Stimulated activated CD8-positive, alpha-beta memory T cell treated with anti-CD3 and anti-CD28 coated beads, Interleukin-12 subunit alpha, Interleukin-12 subunit beta, amount 100 ng/mL, for 4 hours (primary cell): ENCODE results near the gene TNFSF8.

ENCODE experiments used
- DNase-seq: peaks from one replicate; pipeline ENCODE4 v3.0.0-alpha.2; 2020; ENCODE audit warnings: low read depth

TNFSF8 gene, protein sequence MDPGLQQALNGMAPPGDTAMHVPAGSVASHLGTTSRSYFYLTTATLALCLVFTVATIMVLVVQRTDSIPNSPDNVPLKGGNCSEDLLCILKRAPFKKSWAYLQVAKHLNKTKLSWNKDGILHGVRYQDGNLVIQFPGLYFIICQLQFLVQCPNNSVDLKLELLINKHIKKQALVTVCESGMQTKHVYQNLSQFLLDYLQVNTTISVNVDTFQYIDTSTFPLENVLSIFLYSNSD

DNA sequence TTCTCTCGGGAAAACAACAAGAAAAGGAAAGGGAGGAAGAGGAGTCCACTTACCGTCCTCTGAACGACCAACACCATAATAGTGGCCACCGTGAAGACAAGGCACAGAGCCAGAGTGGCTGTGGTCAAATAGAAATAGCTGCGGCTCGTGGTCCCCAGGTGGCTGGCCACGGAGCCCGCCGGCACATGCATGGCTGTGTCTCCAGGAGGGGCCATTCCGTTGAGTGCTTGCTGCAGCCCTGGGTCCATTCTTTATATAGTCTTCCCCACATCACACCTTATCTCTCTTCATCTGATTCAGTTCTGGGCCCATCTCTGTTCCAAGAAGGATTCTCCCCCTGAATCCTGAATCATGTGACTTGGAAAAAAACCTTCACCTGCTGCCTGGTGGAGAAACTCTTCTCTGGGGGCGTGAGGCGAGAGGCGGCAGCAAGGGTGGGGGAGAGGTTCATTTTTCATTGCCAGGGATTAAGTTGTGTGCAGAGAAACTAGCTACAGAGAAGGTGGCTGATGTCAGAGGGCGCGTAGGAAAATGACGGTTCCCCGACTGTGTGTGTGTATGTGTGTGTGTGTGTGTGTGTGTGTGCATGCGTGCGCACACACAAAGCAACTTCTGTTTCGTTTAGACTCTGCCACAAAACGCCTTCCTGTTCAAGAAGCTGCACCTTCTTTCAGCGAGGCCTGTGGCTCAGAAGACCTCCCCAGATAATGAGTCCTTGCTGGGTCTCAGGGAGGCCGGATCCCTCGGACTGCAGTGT is at the start of gene TNFSF8:
TSS of gene TNFSF8 (minus strand) at position 536 of the 757 bp plus-strand sequence. CDS start at position 248, 288 bp downstream.
- peak; percentile 60 for DNase-seq

DNA sequence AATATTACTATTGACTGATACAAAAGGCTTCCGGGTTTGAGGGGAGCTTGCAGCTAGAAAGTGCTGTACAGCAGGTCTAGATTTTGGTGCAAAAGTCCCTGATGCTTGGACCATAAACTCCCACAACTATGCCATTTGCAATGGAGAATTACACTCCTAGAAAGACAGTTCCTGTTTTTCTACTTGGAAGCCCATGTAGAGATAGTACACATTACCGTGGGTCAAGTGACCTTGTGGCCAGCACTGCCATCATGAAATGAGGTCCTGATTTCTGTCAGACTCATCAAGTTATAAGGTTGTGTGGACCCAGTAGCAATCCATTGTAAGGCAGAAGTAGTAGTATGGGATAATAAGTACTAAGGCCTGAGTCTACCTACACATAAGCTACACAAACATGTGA is 42.8 kb upstream of the TNFSF8 start:
- no peak for DNase-seq

DNA sequence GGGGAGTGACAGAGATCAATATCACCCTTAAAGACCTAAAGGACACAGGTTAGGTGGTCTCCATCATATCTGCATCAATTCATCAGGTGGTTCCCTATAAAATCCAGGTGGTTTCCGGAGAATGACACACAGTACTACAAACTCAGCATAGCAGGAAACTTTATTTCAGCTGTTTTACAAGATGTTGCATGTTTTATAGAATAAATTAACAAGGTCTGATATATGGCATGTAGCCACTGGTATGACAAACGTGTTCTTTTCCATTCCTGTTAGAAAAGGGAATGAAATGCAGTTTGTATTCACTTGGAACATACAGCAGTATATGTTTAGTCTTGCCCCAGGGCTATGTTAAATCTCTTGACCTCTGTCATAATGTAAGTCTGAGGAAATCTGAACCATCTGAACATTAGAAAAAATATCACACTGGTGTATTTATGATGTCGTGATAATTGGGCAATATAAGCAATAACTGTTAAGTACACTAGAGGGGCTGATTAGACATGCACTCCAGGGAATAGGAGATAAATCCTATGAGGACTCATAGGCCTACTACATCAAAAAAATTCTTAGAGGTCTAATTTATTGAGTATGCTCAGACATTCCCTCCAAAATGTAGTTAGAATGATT is 42.2 kb upstream of the TNFSF8 start:
- DNase-seq: no peak

DNA sequence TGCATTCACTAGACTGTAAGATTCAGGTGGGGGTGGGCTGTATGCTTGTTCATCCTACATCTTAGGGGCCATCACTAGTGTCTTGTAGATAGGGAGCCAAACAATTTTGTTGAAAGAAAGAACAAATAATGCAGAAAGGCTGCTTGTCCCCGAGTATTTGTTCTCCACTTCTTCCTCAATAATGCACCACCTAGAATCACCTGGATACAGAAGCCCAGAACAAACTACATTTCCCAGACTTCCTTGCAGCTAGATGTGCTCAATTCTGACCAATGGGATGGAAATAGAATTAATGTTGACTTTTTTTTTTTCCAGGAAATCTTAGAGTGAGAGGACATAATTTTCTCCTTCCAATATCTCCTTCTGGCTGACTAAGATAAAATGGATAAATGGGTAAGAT is 38.9 kb upstream of the TNFSF8 start:
- DNase-seq: no peak

DNA sequence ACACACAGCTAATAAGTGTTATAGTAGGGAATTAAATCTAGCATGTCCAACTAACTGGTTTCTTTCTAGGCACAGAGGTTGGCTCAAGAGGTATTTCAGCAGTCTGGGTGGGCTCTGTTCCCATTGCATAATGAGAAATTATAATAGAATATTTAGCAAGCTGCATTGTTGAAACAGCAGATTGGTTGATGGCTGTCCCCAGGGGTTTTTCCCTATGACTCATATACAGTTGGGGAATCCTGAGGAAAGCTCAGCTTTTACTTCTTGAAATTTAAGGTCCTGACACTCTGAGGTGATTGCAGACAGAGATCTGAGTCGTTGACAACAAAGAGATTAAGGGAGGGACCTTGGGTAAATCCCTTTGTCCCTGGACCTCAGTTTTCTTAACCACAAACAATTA is 38.3 kb upstream of the TNFSF8 start:
- no peak for DNase-seq

DNA sequence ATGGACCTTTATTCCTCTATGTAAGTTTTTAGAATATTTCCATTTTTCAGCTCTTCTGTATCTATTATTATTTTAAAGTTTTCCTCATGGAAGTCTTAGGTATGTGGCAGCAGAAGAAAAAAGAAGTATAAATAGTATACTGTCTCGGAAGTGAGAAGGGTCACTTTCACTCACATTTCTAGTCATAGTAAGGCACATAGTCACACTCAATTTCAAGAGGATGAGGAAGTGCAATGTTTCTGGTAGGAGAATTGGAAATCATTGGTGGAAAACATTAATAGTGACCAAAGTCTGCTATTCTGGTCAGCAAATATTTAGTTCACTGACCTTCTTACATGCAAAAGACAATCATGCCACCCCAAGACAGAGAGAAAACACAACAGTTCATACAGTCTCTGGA is 35.2 kb upstream of the TNFSF8 start:
- DNase-seq: no peak

DNA sequence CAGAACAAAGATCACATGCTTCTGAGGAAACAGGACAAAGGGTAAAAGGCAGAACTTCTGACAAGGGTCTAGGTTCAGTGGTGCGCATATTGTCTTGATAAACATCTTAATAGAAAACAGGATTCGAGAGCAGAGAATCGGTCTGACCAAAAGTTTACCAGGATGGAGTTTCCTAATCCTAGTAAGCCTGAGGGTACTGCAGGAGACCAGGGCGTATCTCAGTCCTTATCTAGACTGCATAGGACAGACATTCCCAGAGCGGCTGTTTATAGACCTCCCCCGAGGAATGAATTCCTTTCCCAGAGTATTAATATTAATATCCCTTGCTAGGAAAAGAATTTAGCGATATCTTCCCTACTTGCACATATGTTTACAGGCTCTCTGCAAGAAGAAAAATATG is 32.4 kb upstream of the TNFSF8 start:
- DNase-seq: no peak

DNA sequence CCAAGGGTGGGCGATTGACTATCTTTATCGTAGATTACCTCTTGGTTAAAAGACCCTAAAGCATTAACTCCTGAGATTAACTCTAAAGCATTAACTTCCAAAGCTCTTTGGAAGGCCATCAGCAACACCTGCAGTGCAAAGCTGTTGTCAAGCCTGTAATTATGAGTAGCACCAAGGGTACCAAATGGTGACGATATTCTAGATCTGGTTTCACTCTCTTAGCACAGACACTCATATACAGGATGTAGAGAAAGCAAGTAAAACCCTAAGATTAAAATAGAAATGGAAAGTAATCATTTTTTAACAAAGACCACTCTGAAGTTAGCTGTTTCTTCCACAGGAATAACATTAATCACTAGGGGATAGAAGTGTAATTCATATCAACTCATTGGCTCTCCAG is 29.9 kb upstream of the TNFSF8 start:
- DNase-seq: no peak

DNA sequence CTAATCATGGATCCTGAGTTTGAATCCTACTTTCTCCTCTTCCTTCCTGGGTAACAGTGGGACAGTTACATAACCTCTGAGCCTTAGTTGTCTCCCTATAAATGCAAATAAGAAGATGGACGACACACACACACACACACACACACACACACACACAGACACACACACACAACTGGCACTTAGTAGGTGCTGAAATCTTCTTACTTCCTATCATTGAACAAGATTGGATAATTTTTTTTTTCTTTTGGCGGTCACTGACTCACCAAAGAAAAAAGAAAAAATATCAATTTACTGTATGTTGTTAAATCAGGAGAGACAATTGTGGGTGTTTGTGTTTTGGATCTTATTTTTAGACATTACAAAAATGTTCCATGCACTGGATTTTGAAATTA is 28.4 kb upstream of the TNFSF8 start:
- DNase-seq: no peak

DNA sequence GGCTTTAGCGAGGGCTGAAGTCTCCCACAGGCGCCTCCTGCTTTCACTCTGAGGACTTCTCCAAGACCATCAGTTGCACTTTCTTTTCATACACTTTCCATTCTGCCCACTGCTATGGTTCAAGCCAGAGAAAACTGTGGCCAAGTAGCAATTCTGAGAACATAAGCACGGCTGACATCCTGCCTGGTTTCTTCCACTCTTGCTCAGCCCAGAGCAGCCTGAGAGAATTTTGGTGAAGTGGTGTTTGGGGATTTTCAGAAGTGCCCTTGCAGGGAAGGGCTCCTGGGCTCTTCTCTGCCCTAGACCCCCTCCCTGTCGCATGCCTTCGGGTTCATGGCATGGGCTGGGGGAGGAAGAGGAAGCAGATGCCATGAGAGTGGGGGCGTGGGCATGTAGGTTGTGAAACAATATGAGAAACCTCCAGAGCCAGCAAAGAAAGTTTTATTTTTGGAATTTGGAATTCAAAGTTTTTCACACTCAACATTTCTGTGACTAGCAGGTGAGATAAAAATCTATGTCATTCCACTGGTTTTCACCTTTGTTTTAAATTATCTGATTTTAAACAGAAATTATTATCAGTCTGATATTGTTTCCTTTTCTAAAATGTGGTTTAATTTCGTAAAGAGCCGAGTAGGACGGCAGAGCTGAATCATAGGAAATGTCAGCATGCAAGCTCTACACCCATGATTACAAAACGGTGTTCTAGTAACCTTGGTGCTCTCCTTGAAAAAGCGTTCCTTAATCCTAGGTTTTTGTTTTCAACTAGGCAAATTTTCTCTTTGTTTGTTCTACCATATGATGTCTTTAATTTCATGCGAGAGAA is 27.8 kb upstream of the TNFSF8 start:
- peak; percentile 19 for DNase-seq

DNA sequence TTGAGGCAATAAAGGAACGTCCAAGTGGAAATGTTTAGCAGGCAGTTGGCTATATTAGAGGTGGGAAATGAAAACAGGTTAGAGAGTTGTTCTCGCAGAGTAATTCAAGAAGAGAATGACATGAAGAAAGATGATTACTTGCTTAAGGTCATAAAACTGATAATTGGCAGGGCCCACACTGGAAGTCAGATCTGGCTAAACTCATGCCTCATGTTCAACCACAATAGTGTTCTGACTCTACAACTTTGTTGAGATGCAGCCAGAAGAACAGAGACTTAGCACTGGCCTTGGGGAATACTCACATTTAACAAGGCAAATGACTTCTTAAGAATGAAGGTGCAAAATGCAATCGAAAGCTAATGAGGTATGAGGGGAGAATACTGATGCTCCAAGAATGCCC is 27.2 kb upstream of the TNFSF8 start:
- no peak for DNase-seq

DNA sequence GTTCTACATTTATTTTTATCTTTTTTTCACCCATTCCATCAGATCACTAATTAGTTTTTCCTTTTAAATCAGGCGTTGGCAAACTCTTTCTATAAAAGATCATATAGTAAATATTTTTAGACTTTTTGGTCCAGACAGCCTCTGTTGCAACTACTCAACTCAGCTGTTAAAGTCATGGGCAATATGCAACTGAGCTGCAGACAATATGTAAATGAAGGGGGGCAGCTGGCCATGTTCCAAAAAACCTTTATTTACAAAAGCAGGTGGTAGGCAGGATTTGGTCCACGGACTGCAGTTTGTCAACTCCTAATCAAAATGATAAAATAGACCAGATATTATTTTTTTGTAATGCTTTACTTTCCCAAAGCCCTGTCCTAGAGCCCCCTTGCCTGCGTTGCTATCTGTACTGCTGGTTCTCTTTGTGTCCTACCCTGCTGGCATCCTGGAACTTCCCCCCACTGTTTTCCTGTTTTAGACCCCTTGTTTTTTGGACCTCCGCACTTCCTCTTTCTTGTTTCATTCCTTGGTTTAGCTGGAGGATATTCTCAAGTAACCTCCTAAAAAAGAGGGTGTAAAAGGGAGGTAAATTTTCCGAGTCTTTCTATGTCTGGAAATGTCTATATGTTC is 24.7 kb upstream of the TNFSF8 start:
- no peak for DNase-seq

DNA sequence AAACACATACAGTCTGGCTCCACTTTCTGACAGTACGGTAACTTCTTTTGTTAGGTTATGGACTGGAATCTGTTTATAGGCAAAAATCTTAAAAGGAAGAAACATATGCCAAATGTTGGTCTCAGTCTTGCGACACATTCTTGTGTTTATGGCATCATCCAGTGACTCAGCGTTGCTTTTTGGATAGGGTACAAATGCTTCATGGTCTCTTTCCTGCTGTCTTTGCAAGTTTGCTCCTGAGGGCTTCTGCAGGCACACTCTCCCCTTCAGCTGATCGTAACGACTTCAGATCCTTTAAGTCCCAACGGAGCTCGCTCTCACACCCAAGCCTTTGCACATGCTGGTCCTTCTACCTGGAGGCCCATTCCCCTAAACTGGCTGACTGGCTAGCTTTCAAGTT is 23.6 kb upstream of the TNFSF8 start:
- no peak for DNase-seq

DNA sequence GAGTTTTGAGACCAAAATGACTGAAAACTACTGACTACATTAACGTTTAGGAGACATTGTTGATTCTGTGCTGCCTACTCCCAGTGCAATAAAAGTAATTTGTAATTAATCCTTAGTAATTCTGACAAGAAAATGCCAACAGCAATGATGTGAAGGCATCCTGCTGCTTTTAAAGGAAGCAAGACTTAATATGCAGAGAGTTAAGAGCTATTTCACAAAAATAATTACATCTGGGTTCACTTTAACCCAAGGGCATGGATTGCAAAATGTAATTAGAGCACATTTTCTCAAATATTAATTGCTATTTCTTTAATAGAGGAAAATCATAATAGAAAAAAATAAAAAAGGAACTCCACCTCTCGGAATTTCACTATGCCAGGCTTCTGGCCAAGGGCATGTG is 22.7 kb upstream of the TNFSF8 start:
- no peak for DNase-seq

DNA sequence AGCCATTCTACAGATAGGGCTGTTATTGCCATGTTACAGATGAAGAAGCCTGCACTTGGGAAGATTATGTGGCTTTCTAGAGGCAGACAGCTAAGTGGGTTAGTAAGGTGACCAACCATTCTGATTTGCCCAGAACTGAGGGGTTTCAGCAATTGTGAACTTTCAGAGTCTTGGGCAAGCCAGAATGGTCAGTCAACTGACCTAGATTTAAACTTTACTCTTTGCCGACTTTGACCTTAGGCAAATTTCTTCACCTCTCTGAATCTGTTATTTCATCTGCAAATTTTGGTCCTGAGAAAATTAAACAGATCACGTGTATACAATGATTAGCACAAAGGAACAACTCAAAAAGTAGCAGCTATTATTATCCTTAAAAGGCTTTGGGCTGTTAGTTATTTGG is 20.4 kb upstream of the TNFSF8 start:
- no peak for DNase-seq

DNA sequence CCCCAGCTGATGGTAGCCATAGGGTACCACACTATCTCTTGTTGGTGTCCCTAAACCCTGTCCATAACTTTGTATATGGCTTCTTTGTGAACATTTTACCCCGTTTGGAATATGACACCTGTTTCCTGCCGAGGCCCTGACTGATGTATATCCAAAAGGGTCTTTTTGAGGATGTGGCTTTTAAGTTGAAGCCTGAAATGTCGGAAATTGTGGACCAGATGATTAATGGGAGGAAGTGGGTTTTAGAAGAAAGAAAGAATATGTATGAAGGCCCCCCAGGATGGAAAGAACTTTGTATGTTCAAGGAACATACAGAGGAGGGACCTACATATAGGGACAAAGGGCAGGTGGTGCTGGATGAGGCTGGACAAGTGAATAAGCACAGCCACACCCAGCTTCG is 16.7 kb upstream of the TNFSF8 start:
- no peak for DNase-seq

DNA sequence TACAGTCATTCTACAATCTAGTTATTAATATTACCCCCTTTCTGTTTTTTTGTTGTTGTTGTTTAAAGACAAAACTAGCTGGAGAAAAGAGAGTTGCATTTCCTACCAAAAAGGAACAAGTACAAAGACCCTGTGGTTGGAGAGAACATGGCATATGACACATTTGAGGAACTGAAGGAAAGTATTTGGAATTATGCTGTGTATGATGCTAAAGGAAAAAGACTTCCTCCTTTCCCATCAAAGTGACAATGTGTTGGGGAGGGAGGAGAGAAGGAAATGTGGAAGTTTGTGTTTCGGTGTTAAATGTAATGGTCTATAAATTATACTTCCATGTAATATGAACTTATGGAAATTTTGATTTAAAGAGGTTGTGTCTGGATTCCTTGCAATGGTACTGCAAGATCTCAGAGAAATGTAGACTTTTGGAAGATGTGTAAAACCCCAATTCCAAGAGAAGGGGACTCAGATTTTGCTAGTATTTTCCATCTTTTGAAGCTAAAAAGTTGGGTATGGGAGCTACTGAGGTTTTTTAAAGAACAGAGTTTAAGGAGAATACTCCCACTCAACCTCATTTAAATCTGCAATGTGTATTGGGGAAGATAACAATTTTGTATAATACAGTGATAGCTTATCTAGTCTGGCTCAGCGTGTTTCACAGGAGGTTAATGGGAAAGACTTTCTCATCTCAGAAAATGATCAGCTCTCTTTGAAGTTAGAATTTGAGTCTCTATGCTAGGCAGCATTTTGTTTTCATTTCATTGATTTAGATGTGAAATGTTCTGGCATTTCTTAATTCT is 15.4 kb upstream of the TNFSF8 start:
- no peak for DNase-seq

DNA sequence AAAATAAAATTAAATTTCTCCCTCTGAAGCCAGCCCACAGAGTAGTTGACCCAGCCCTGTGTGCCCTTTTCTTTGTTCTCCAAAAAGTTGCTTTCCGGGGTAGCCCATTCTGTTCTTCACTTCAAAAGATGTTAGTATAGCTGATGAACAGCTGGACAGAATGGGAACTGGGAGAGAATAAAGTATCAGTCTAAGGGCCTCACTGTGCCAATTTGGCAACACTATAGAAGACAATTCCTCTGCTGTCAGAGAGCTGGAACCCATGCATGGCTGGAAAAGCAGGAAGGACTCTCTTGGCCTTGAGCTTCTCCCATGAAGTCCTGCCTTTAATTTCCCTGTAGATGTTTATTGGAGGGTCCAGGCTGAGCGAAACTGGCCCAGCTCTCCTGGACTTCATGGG is 11.0 kb upstream of the TNFSF8 start:
- no peak for DNase-seq

DNA sequence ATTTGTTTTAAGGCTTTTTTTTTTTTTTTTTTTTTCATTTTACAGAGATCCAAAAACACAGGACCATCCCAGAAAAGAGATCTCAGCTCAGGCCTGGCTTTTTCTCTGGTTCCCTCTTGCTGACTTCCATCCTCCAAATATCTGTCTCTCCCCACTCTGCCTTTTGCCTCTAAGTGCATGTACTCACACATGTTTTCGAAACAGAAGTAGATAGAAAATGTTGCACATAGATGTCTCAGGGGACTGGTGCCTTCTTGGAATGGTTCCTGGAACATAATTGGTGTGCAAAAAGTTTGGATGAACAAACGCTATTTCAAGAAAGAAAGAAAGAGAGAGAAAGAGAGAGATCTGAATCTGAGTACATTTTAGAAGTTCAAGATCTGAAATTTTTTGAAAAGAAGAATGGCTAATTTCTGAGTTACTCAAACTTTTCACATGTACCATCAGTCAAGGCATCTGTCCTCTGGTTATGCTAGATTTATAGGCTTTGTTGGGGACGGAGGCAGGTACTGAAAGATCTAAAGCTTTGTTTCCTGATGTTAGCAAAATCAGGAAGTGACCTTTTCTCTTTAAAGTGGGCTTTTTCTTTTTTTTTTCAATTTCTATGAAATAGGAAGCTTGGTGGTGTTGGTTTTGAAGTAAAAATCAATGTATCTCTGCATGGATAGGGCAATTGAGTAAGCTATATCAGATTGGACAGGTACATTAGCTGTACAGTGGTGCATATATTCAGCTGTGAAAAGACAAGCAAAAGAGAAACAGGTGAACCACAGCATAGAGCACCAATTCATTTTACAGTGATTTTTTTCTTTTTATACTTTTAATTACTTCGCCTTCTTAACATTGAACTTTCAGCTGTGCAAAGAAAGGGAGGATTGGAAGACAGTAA is 8.5 kb upstream of the TNFSF8 start:
- no peak for DNase-seq

DNA sequence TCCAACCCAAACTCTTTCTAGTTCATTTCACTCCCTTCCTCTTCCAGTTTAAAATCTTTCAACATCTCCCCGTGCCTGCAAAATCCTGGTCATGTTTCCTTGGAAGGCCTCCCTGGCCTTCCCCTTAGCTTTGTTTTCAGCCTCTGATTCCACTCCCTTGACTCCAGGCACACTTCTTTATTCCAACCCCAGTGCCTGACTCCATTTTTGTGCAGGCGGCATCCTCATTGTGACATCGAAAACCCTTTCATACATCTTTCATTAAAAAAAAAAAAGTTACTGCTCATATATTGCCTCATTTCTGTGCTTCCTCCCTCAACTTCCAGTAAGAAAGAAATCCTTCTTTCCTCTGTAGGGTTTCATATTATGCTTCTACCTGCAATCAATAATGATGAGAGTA is 7.1 kb upstream of the TNFSF8 start:
- no peak for DNase-seq
